MCF 10A (cell line): Measurements from ENCODE around the gene DLG3. TPM values are rescaled to one million over a fixed set of nuclear protein-coding genes. Genes with fewer than 3 reads are reported as not detected.

Source experiments
- BruUV-seq: library from RNA; stranded (reverse); fragments of 400-500 nt; replicated peaks from 2 replicates; lab custom pipeline; 2021; lab: Mats Ljungman, UMichigan
- CTCF ChIA-PET: fragments of 300-600 bp; sonication (Branson Sonifier 250); formaldehyde crosslinking; extraction: SDS; loops from one replicate; lab custom pipeline; 2021; ENCODE audit warnings: antibody characterized with exemption, inconsistent platforms; lab: Yijun Ruan, JAX
- POLR2A ChIA-PET: fragments of 300-600, 350-650 bp; sonication (Branson Sonifier 250); formaldehyde crosslinking; extraction: SDS; loops from one replicate; lab custom pipeline; 2020; ENCODE audit warnings: antibody characterized with exemption, inconsistent platforms; lab: Yijun Ruan, JAX
- DNase-seq: peaks from one replicate; pipeline ENCODE4 v3.0.0-alpha.2; 2018; ENCODE audit not compliant: unreplicated experiment
- H3K27ac Mint-ChIP-seq: one replicate; pipeline ENCODE4 v1.8.0; 2022; ENCODE audit warnings: mild to moderate bottlenecking, low read depth, mixed read lengths; ENCODE audit not compliant: unreplicated experiment
- H3K27me3 Mint-ChIP-seq: one replicate; pipeline ENCODE4 v1.8.0; 2022; ENCODE audit warnings: mixed read lengths; ENCODE audit not compliant: insufficient read depth, unreplicated experiment
- H3K36me3 Mint-ChIP-seq: one replicate; pipeline ENCODE4 v1.8.0; 2022; ENCODE audit warnings: mild to moderate bottlenecking, moderate library complexity, mixed read lengths; ENCODE audit not compliant: insufficient read depth, unreplicated experiment
- H3K4me1 Mint-ChIP-seq: one replicate; pipeline ENCODE4 v1.8.0; 2022; ENCODE audit warnings: mixed read lengths; ENCODE audit not compliant: insufficient read depth, unreplicated experiment
- H3K4me3 Mint-ChIP-seq: one replicate; pipeline ENCODE4 v1.8.0; 2022; ENCODE audit warnings: mild to moderate bottlenecking, moderate library complexity, mixed read lengths; ENCODE audit not compliant: unreplicated experiment
- H3K9me3 Mint-ChIP-seq: one replicate; pipeline ENCODE4 v1.8.0; 2022; ENCODE audit warnings: mixed read lengths; ENCODE audit not compliant: unreplicated experiment
- CTCF ChIP-seq: fragments of 200-600 bp; IDR thresholded peaks from one replicate; pipeline ENCODE4 v1.8.0; 2022; ENCODE audit warnings: antibody characterized with exemption, mild to moderate bottlenecking; ENCODE audit not compliant: unreplicated experiment
- intact Hi-C: fragments of 100-400 bp; cut with micrococcal nuclease; formaldehyde crosslinking; loops from 2 replicates; pipeline ENCODE4 v1.14.1; 2022
- total RNA-seq: library from RNA; stranded (reverse); gene quantifications from 2 replicates; pipeline ENCODE4 v1.2.3, GENCODE V29; 2022

Gene DLG3
- total RNA-seq, 1 experiment from 2014 or later, result 12.8 TPM

- Mint-ChIP-seq H3K36me3 (no peaks in the 10 kb centered on the region), H3K9me3 (no peaks in the 10 kb centered on the region), H3K4me1 (no peaks in the 10 kb centered on the region), H3K27ac (no peak overlapping the region), H3K4me3 (no peak overlapping the region), H3K27me3 (peaks cover 44% of the 10 kb centered on the region)
- BruUV-seq, result no TSS peak
- no peak for DNase-seq
- CTCF ChIA-PET, result interaction anchor here (1.1 kb wide), 1 partner anchor 108 kb away, joined by 4 read pairs; no protein-coding TSS in a partner anchor
- POLR2A ChIA-PET, result no interaction called here
- TF ChIP-seq CTCF, result no peak
- intact Hi-C loops, result no loop called here
Measured at GRCh38 chrX:70445951-70446350, 1.3 kb downstream of the DLG3 start.

GRCh38 chrX:70446380-70447350 is 2.0 kb downstream of the DLG3 start:
- ChIA-PET POLR2A (no interaction called here), CTCF (no interaction called here)
- H3K4me1 Mint-ChIP-seq, result no peaks in the 10 kb centered on the region
- H3K27ac Mint-ChIP-seq, result no peak overlapping the region
- H3K4me3 Mint-ChIP-seq, result no peak overlapping the region
- no peaks in the 10 kb centered on the region for H3K36me3 Mint-ChIP-seq
- TF ChIP-seq CTCF, result no peak
- no TSS peak for BruUV-seq
- no peaks in the 10 kb centered on the region for H3K9me3 Mint-ChIP-seq
- intact Hi-C loops, result no loop called here
- peaks cover 36% of the 10 kb centered on the region for H3K27me3 Mint-ChIP-seq
- DNase-seq, result no peak

GRCh38 chrX:70449457-70449966 is 4.9 kb downstream of the DLG3 start:
- no peaks in the 10 kb centered on the region for H3K9me3 Mint-ChIP-seq
- POLR2A ChIA-PET, result no interaction called here
- CTCF ChIA-PET, result interaction anchor here (0.8 to 1.3 kb wide), 2 partner anchors 217 to 315 kb away, joined by 3 read pairs; no protein-coding TSS in a partner anchor
- H3K27ac Mint-ChIP-seq, result no peak overlapping the region
- no TSS peak for BruUV-seq
- no peak for TF ChIP-seq CTCF
- H3K4me3 Mint-ChIP-seq, result no peak overlapping the region
- DNase-seq, result no peak
- H3K36me3 Mint-ChIP-seq, result no peaks in the 10 kb centered on the region
- H3K27me3 Mint-ChIP-seq, result peaks cover 43% of the 10 kb centered on the region
- H3K4me1 Mint-ChIP-seq, result peaks cover 4% of the 10 kb centered on the region
- intact Hi-C loops, result no loop called here

GRCh38 chrX:70452143-70452733 is 7.6 kb downstream of the DLG3 start:
- no peaks in the 10 kb centered on the region for H3K36me3 Mint-ChIP-seq
- ChIA-PET POLR2A (interaction anchor here (0.6 kb wide), 1 partner anchor 213 kb away, joined by 3 read pairs; no protein-coding TSS in a partner anchor), CTCF (interaction anchor here (0.6 to 2.5 kb wide), 15 partner anchors 9 to 1736 kb away, joined by 3 to 18 read pairs (median 3); no protein-coding TSS in a partner anchor)
- DNase-seq, result peak; percentile 47
- H3K9me3 Mint-ChIP-seq, result no peaks in the 10 kb centered on the region
- no peak overlapping the region for H3K27ac Mint-ChIP-seq
- H3K27me3 Mint-ChIP-seq, result peaks cover 37% of the 10 kb centered on the region
- intact Hi-C loops, result no loop called here
- H3K4me1 Mint-ChIP-seq, result peaks cover 9% of the 10 kb centered on the region
- peak overlapping the region; percentile 70 for H3K4me3 Mint-ChIP-seq
- no TSS peak for BruUV-seq
- TF ChIP-seq CTCF, result peak; percentile 49
